Measurements from ENCODE around the gene CDH4. TPM values are rescaled to one million over a fixed set of nuclear protein-coding genes. Genes with fewer than 3 reads are reported as not detected.

The CDH4 gene
- polyA plus RNA-seq, 1 donor = 1.2 TPM

DNA sequence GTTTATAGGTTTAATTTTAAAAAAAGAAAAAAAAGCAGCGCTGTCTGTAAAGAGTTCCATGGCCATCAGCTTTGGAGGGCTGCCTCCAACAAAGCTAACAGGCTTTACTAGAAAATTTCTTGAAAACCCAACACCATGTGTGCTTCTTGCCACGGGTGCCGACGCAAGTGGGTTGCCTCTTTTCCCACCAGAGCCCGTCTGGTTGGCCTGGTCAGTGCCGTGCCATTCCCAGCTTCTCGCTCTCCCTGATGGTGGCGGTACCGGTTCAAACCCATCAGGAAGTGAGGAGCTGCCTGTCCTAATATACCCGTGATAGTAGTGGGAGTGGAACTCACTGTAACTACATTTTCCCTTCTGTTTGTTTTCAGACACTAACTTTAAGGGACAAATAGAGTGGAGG is 73.7 kb downstream of the CDH4 start:
- DNase-seq (ENCODE audit: low read depth) = no peak

DNA sequence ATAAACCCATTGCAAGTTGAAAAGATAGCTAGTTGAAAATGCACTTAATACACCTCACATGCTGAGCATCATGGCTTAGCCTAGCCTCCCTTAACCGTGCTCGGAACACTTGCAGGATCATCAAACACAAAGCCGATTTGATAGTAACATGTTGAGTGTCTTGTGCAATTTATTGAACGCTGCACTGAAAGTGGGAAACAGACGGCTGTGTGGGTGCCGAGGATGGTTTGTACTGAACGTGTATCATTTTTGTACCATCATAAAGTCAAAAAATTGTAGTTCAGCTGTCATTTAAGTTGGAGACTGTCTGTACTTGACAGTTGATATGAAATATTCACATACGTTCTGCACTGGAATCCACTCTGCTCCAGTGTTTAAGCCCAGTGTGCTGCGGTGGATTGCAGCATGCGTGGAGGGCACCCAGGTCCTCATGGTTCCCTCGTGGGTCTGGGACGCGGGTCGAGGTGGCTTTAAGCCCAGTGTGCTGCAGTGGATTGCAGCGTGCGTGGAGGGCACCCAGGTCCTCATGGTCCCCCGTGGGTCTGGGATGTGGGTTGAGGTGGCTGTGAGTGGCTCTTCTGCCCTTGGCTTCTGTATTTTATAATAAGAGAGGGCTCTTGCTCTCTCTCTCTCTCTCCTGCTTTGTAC is 77.0 kb downstream of the CDH4 start:
- DNase-seq (ENCODE audit: low read depth) = no peak

DNA sequence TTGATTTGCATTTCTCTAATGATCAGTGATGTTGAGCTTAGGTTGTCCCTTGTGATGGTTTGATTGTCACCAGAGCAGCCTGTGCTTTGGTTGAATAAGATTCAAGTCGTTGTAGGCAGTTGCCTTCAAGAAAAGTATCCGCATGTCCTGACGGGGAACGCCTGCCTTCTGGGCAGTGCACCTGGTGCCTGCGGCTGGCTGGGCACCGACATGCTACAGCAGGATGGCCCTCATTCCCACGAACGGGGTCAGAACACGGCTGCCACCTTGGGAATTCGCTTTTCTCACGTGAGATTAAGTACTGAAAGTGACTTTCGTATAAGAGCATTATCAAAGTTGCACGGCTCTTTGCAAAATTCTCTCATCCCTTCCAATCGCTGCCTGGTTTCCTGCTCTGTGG is 78.4 kb downstream of the CDH4 start:
- no peak for DNase-seq (ENCODE audit: low read depth)

DNA sequence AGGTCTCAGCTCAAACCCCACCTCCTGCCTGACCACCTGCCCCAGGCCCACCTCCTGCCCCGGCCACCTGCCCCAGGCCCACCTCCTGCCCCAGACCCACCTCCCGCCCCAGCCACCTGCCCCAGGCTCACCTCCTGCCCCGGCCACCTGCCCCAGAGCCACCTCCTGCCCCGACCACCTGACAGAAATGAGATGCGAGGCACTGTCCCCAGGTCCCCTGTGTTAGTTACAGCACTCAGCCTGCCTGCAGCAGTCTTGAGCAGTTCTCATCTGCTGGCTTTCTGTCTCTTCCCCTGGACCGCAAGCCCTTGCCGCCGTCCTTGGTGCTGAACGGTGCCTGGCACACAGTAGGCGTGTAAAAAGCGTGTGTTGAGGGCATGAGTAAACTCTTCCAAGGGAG is 79.5 kb downstream of the CDH4 start:
- no peak for DNase-seq (ENCODE audit: low read depth)

DNA sequence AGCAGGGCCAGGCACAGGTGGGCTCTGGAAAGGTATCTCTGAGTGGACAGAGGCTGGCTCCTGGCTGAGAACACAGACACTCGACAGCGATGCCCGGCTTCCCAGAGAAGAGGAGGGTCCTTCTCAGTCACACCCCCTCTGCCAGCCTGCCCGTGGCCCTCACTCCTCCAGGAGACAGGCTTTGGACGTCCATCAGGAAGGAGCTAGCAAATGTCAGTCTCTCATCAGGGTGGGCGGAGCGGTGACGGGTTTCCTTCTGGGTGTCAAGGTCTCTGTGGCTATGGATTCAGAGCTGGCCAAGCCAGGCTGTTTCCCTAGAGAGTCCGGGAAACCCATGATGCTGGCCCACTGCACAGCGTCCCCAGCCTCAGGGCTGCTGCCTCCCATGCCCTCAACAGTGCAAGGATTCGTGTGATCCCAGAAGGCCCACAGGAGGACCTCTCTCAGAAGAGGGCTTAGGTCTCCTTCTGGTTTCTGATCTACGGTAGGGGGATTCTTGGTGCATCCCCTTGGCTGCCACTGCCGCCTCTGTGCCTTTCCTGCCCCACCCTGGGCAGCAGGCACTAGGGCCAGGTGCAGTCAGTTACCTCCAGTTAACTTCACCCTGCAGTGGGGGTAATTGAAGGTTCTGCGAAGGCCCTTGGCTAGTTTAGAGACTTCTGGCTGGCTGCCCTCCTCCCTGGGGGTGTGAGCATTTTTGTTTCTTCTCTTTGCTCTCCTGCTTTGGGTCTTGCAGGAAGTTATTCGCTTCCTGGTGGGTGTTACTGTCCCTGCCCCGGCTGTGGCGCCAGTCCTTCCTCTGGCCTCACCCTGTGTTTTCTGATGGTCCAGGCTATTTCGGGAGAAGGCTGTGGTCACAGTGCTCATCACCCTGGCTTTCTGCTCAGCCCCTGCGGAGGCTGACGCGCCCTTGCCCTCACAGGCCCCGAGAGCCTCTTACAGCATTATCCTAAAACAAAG is 80.2 kb downstream of the CDH4 start:
- no peak for DNase-seq (ENCODE audit: low read depth)

DNA sequence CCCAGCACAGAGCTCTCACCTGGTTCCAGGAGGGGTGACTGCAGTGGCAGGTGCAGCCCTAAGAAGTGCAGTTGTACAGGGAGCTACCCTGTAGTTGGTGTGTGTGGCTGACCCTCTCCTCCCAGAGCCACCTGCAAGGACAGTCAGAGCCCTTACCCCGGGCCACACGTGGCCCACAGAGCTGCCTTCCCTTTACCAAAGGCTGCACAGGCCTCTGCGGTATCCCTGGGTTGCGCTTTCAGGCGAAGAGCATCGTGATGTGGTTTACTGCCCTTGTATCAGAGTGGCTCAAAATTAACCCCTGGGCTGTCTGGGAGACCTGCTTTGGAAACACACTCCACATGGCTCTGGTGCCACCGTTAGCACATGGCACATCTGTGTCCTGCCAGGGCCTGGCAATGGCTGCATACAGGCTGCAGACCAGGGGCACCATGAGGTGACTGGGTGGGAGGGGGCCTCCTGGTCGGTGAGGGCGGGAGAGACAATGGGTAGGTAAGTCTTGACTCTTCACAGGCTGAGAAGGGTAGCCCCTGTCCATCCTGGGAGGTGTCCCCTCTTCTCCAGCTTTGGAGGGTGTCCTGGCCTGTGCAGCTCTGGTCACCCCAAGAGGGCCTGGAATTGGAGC is 81.5 kb downstream of the CDH4 start:
- DNase-seq (ENCODE audit: low read depth) = no peak

DNA sequence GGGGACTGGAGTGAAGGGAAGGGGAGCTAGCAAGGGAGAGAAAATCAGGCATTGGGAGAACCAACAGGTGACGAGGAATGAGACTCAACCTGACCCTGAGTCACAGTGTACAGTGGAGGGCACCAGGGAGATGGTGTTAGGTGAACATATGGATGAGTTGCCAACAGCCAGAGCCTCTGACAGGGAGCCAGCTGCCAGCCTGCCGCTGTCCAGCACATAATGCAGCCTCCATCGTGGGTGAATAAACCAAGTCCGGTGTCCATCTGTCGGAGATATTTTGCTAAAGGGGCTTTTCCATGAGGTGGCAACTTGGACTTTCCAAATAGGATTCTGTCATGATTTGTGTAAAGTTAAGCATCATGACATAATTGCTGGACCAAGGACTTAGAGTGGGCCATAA is 88.1 kb downstream of the CDH4 start:
- no peak for DNase-seq (ENCODE audit: low read depth)

DNA sequence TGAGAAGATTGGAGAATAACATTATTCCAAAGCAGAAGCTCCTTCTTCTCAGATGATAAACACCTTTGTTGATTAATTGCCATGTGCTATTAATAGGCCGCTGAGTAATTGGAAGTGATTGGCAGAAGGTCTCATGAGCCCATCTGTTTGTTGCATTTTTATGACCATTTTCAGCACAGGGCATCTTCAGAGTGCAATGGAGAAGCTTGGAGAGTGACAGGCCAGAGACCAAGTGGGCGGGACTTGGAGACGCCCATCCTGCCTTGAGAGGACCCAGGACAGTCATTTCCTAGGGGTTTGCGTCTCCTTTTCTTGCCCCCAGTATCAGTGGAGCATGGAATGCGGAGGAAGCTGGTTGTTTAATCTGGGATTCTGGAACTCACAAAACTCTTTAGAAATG is 89.5 kb downstream of the CDH4 start:
- DNase-seq (ENCODE audit: low read depth) = no peak

DNA sequence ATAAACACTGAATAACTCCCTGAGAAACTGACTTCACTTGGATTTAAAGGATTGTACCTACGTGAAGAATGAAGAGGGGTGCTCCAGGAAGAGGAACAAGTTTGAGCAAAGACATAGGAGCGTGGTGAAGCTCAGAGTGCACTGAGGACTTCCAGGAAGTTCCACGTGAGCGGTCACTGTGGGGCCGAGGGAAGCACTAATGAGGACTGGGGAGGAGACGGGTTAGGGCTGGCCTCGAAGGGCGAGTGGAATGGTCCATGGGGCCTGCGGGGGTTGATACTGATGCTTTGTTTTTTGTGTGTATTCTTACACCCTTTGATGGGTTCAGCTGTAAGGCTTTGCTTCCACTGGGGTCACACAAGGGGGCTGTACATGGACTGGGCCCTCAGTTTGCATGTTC is 91.9 kb downstream of the CDH4 start:
- no peak for DNase-seq (ENCODE audit: low read depth)

DNA sequence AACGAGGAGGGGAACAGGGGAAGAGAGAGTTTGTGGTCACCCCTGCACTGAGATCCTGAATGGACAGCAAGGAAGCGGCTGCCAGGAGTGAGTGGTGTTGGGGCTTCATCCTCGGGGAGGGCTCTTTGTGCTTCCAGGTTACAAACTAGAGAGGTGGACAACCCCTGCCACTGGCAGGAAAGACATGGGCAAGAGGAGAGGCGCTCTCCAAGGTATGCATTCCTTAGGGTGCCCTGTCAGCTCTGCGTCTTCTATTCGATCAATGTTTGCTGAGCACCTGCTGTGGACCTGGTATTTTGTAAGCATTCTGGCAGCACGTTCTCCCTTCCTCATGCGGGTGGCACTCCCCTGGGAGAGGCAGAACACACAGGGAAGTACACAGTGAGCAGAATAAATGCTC is 93.6 kb downstream of the CDH4 start:
- no peak for DNase-seq (ENCODE audit: low read depth)

DNA sequence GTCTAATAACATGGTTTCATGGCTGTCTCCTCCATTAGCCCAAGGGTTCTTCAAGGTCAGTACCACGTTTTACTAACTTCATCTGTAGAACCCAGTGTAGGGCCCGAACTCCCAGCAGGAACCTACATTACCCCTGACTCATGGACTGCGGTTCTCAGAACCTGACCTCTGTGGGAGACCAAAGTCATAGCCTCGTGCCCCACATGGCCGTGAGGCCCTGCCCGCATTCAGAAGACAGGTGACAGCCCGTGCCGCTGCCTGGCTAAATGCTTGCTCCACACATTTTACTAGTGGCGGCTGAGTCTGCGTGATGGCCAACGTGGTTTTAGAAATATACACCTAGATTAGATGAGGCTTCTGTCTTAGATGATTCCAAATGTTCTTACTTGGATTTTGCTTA is 94.9 kb downstream of the CDH4 start:
- DNase-seq (ENCODE audit: low read depth) = no peak

DNA sequence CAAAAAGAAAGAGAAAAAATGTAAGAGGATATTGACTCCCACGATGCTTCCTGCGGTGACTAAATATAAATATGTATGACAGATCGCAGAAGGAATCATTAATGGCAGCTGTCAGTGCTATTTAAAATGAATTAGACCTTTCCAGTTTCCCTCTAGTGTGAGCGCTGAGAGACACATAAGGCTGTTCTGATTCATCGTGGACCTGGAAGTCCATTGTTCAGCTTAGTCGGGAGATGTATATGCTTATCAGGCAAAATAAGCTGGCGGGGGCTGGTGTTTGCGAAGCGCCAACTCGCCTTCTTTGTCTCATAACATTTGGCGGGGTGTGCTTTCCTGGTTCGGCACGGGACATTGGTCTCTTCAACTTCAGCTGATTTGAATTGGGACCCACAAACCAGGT is 95.4 kb downstream of the CDH4 start:
- no peak for DNase-seq (ENCODE audit: low read depth)

DNA sequence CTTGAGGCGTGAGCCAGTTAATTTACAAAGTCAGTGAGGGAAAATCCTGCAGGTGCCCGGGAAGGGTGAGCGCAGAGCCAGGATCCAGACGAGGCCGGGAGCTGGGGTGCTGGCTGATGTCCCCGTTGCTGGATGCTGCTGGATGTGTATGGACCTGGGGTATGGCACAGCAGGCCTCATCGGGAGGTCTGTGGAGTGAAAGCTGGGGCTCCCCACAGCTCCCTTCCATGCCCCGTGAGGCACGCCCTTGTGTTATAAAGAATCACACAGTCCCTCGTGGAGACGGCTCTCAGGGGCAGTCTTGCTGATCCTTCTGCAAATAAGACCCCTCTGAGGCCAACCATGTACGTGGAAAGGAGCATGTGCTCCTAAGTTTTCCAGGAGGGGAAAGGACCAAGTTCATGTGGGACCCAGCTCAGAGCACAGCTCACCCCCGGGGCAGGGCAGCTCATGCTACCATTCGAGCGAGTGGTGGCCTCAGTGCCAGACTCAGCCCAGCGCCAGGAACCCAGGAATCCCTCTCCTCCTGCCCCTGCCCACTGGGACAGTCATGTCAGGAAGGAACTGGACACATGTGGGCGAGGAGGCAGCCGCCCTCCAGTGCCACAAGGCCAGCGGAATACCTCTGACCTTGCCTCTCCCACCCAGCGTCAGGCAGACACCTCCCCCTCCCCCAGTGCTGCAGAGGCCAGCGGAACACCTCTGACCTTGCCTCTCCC is 97.5 kb downstream of the CDH4 start:
- no peak for DNase-seq (ENCODE audit: low read depth)

DNA sequence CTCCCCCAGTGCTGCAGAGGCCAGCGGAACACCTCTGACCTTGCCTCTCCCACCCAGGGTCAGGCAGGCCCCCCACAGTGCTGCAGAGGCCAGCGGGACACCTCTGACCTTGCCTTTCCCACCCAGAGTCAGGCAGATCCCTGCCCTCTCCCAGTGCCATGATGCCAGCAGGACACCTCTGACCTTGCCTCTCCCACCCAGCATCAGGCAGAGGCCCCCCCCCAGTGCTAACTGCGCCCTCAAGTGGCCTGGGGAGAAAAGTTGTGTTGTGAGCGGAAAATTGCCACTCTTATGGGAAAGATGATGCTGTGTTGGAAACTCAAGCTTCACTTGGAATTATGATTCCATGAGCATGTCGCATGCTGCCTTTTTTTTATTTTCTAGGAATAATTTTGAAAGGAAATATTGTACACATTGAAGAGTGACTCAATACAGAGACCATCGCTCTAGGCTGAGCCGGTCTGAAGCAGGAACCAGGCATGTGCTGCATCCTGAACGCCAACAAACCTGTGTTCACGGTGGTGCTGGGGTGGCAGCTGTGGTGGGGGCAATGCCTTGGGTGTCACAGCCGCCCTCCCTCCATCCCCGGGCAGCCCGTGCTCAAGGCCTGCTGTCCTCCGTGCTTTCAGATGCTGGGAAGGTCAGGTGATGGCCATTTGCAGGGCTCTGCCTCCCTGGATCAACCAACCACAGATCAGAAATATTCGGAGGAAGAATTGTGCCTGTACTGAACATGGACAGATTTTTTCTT is 98.6 kb downstream of the CDH4 start:
- DNase-seq (ENCODE audit: low read depth) = no peak

DNA sequence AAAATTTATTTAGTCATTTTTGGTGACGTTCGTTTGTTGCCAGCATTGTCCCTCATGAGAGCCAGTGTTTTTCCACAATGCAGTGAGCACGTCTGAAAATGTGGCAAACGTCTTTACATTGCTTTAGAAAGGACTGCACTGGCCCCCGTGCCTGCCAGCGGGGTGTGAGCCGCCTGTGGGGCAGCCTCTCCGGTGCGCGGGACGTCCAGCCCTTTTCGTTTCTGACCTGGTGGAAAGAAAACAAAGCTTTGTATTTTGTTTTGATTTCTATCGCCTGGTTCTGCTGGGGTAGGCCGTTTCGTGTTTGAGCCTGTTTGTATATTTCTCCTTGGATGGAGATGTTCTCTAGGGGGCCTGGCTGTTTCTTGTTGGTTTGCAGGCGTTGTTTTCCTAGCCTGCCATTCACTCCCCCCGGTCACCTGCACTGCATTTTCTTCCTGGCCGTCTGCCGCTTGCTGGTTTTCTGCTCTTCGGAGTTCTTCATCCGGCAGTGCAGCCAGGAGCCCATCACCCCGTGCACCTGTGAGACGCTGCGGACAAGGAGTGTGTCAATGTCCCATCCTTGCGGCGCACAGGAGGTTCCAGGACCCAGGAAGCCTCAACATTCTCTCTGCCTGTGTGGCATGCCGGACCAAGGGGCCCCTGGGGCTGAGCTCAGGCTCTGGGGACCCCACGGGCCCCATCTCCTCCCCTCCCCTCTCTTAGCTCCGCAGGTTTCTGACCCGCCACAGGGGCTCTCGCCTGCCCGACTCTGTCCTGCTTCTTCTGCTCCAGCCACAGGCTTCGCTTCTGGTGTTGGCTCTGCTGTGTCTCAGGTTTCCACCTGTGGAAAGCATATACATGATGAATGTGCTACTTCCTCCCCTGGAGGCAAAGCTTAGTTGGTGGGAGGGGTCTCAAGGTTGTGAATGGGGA is 100.5 kb downstream of the CDH4 start:
- DNase-seq (ENCODE audit: low read depth) = no peak

DNA sequence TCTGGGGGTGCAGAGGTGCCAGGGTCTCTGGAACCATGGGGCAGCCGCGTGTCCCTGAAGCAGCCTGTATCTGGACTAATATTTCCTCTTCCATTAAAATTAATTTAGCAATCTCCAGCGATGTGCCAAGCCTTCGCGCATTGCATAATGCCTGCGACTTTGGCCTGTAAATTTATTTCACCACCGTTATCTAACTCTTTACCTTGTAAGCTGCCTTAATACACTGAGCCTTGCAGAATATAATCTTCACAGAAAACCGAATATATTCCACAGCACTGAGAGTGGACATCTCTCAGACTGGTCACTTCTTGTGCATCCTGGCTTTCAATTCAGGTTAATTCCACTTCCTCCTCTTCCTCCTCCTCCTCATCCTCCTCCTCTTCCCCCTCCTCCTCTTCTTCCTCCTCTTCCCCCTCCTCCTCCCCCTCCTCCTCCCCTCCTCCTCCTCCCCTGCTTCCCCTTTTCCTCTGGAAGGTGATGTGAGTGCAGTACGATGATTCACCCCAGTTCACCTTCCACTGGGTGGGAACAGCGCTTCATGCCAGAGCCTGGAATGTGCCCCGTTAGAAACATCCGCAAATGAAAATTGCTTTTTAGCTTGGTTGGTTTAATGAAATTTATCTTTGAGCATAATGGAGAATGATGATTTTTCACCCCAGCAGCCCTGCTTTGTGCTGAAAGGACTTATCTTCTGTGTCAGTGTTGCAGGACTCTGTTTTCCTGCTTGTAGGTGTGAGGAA is 101.4 kb downstream of the CDH4 start:
- no peak for DNase-seq (ENCODE audit: low read depth)

DNA sequence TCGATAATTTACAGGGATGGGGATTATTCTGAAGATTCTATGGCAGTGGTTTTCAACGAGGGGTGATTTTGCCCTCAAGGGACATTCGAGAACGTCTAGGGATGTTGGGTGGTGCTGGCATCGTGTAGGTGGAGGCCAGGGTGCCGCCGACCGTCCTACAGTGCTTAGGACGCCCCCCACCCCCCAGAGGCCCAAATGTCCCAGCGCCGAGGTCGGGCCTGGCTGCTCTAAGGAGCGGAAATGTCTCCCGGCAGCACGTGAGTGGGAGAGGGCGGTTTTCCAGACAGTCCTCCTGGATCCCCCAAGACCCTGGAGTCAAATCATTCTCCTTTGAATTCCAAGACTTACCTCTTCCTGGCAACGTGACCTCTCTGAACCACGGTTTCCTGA is 101.9 kb downstream of the CDH4 start:
- no peak for DNase-seq (ENCODE audit: low read depth)

DNA sequence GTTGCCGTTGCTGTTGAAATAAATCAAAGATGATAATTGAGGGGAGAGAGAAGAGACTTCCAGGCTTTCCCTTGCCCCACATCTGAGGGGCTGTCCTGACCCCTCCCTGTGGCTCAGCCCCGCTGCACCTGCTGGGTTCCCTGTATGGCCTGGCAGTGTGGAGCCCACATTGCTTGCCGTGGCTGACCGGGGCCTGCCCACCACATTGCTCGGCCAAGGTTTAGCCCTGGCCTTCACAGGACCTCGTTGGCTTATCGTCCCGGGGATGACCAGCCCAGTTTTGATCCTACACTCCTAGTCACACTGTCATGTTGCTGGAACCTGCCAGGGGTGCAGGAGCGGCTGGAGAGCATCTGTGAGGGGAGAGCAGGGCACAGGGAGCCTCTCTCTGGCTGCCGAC is 102.4 kb downstream of the CDH4 start:
- no peak for DNase-seq (ENCODE audit: low read depth)

DNA sequence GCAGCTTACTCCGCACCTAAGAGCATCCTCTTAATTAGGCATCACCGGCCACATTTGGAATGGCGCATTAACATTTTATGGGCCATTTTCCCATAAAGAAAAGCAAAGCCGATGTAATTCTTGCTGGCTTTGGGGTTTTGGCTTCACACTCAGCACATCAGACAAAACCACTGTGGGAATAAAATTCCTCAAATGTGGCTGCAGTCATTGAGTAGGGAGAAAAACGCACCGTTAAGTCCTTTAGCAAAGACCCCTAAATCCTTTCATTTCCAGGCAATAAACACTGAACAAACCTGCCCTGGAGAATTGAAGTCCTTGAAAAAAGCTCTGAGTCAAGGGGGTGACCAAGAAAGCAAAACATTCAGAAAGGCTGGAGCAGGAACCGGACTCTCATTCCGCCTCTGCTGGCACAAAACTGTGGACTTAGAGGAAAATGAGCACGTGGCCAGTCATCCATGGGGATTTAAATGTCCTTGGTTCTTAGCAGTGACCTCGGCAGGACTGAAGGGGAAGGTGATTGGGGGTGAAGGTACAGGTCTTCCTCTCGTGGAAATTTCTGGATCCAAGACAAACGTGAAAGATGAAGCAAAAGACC is 102.9 kb downstream of the CDH4 start:
- no peak for DNase-seq (ENCODE audit: low read depth)

Data from forelimb muscle (tissue), 1 donor.